ENCODE measurements around the gene ABCA4.

DNA sequence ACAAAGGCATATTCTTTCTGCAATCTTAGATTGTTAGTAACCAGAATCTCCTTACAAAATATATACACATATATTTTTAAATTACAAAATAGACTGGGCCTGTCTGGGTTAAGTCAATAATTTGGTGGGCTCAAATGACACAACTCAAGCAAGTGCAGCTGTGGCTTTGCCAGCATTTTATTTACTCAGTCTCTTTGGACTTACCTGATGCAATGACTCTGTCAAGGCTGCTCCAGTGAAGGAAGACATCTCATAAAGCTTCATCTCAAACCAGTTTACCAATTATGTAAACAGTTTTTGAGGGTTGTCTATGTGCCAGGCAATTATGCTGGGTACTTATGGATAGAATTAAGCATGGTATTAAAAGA, 22.8 kb upstream of the ABCA4 start:
- TF ChIP-seq, protein P1, sequence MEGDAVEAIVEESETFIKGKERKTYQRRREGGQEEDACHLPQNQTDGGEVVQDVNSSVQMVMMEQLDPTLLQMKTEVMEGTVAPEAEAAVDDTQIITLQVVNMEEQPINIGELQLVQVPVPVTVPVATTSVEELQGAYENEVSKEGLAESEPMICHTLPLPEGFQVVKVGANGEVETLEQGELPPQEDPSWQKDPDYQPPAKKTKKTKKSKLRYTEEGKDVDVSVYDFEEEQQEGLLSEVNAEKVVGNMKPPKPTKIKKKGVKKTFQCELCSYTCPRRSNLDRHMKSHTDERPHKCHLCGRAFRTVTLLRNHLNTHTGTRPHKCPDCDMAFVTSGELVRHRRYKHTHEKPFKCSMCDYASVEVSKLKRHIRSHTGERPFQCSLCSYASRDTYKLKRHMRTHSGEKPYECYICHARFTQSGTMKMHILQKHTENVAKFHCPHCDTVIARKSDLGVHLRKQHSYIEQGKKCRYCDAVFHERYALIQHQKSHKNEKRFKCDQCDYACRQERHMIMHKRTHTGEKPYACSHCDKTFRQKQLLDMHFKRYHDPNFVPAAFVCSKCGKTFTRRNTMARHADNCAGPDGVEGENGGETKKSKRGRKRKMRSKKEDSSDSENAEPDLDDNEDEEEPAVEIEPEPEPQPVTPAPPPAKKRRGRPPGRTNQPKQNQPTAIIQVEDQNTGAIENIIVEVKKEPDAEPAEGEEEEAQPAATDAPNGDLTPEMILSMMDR (conservative IDR thresholded peaks at IDR 0.05; ENCODE audit: low read length) = no peak
- no peak for TF ChIP-seq EZH2phosphoT487 (IDR thresholded peaks at IDR 0.05; ENCODE audit: borderline replicate concordance)

All from Loucy (cell line).